Hematopoietic multipotent progenitor cell treated with erythropoietin and hydrocortisone succinate and interleukin-3 and kit ligand, for 15 days (in vitro differentiated cells): Measurements from ENCODE around the gene CEP126.

Experiments
- DNase-seq: peaks from one replicate; pipeline ENCODE4 v3.0.0-alpha.2; 2015; ENCODE audit warnings: low spot score

CEP126 gene, protein sequence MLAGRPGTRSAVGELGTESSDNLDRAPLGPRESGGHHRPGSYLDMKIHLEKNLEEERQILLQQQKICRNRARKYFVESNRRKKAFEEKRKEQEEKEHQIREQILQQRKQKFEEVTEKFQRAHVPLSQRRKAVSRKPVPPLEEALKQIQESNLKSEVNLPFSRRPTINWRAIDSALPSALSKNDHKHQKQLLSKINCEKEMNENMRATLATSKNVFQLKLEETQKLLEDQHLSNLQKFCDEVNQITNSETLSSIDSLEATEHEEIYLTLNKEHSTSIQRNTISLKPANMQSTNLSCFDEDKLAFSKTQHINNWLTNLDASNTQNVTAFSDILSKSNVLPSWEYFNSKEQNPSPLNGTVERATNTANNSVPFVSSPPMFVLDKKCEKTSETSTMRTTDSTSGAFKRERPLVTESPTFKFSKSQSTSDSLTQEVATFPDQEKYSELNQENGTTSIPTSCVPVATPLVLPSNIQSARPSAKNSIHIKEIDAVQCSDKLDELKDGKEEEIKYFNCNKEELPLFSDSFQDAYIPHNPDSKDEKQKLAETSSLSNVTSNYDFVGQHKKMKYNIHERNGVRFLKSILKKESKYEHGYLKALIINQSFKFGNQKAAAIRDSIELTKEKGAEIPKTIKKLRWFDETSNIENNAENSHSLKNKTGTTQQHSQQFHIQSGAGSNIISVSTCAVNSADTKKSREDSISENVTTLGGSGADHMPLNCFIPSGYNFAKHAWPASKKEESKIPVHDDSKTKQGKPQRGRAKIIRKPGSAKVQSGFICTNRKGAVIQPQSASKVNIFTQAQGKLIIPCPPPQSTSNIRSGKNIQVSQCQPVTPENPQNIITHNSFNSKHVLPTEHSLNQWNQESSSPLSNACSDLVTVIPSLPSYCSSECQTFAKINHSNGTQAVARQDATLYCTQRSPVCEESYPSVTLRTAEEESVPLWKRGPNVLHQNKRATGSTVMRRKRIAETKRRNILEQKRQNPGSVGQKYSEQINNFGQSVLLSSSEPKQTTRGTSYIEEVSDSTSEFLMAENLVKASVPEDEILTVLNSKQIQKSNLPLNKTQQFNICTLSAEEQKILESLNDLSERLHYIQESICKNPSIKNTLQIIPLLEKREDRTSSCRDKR

DNA sequence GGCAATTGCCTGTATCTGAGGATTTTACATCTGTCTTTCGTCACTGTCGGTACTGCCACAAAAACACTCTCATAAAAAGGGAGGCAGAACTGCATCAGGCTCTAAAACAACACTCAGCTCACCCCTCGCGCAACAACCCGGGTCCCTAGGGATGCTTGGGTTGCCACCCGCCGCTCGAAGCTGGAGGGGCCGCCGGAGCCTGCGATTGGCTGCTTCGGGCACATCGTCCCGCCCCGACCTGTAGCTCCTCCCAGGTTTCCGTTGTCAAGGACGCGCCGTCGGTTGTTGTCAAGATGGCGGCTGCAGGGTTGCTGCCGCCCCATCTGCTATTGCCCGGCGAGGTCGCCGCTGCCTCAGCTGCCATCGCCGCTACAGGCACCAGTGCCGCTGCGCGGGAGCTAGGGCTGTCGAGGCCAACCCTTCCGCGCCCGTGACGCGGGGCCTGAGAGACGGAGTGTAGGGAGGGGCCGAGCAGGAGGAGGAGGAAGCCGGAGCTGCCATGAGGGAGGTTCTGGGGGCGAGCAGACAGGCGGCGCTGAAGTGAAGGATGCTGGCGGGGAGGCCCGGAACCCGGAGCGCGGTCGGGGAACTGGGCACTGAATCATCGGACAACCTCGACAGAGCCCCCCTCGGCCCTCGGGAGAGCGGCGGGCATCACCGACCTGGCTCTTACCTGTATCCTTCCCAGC, at the start of gene CEP126:
Gene CEP126 (plus strand): TSS at position 273 of the 689 bp plus-strand sequence. CDS start 275 bp downstream, at position 548.
- DNase-seq, result peak; percentile 74

DNA sequence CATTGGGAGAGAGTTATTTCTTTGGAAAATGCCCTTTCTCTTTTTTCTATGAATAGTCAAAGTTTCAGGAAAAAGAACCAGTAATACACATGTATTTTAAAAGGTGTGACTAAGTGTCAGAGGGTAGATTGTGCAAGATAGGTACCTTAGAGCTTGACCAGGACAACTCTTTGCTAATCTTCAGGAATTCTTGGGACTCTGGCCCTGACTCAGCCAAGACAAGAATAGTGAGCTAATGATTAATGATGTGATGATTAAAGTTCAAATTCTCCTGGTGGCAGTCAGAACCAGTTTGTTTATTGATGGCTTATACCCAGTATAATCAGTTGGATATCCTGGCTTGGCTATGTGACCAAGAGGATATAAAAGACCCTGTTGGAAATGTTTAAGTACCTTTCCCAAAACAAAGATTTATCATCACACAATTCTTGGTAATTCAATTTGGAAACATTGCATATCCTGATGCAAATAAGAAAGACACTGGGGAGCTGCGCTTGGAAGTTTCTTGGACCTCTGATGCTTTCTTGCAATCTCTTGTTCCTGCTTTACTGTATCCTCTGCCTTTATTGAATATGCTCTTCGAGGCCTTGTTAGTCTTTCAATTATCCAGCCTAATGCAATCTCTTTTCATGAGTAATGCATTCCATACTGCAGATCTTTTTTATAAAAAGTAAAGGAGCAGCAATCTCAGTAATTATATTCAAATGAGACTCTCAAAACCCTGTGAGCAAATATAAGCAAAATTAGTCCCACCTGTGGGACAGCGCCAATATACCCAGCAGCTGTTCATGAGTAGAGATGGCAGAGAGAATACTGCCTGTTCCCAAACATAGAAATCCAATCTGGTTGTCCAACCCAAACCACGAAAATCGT, 48.0 kb upstream of the CEP126 start:
- DNase-seq, result no peak

DNA sequence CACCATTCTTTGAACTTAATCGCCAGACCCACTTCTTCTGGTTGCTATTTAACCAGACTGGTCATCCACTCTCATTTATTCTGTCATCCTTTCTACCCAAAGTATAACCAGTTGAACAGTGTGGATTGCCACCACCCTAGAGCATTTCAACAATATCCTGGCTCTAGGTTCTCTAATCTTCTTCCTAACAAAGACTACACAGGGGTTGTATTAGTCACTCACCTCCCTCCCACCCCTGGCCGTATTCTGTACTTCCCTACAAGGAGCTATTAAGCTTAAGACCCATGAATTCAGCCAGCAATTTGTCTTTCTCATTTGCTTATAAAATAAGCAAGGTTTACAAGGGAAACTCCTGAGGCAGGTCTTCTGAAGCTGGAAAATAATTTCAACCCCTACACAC, 46.9 kb upstream of the CEP126 start:
- no peak for DNase-seq

DNA sequence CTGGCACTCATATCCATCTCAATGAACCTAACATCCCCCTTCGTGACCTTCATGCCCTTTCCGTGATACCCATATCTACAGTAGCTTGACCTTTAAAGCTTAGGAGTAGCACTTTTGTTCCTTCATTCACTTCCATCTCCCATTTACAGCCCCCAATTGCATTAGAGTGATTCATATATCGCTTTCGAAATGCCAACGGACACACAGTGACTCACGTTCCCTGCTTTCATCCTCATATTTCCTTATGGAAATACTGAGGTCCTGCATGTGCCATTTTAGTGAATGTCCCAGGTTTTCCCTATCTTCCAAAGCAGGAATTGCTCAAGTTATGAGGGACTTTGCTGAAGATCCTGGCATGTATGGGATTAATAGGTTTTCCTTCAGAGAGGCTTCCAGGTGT, 44.3 kb upstream of the CEP126 start:
- DNase-seq, result no peak

DNA sequence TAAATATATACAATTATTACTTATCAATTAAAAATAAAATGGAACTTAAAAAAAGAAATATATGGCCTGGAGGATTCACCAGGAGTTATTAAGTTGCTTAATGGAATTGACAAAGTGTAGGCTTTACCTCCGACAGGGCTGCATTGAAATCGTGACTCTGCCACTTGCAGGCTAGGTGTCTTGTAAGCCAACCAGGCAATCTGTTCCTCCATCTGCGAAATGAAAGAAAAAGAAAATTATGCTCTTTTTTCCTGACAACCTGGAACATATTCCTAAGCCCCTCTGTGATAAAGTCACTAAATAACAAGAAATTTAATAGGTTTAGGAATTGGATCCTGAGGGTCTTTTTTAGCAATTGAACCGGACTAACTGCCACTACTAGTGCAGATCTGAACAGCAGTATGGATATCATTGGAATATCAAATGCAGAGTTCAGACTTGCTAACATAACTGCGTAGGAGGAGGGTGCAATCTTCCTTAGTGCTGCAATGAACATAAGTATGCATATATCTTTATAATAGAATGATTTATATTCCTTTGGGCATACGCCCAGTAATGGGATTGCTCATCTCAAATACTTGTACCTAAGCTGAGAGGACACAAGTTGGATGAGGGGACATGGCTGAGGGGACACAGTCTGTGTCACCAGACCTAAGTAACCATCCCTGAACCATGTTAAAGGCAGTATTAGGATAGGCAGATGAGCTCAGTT, 42.5 kb upstream of the CEP126 start:
- no peak for DNase-seq

DNA sequence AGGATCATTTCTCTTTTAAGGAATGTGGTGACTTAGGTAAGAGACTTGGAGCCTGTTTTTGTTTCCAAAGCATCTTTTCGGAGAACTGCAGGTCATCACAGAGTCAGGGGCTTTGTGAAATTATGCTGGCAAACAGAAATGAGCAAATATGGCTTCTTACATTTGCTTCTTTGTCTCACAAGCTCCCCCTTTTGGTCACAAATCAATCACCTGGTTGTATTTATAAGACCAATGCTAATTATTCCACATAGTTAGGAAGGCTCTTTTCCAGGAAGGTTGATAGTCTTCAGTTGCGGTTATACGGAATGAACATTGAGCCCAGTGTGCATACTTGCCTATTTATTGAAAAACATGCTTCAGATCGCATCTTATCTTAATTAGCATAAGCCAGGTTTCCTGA, 34.6 kb upstream of the CEP126 start:
- DNase-seq, result peak; percentile 2

DNA sequence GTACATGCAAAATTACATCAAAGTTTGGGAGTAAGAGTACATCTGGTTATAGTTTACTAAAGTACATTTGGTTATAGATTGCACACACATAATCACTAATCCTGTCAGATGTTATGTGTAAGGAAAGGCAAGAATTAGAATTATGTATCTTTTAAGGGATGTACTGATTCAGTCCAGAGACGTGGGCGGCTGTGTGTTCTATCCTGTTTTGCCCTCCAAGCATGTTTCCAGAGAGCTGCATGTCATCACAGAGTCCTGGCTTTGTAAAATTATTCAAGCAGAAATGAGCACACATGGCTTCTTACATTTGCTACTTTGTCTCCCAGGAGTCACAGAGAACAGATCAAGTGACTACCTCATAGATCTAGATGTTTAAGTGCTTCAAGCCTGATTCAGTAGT, 33.2 kb upstream of the CEP126 start:
- no peak for DNase-seq

DNA sequence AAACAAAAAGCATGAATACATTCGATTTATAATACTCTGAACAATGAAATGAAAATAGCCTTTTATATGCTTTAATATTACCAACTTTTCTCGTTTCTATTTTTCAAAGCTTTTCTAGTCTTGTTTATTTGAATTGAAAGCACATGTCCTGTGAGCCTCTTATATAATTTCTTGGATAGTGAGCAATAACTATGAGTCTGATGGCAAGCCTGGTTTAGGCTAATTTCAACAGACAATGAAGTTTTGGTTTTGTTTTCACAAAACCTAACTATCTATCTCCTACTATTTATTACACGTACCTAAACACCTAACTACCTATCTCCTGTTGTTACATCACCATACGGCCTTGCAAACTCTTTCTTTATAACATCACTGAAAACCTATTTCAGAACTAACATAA, 29.2 kb upstream of the CEP126 start:
- no peak for DNase-seq

DNA sequence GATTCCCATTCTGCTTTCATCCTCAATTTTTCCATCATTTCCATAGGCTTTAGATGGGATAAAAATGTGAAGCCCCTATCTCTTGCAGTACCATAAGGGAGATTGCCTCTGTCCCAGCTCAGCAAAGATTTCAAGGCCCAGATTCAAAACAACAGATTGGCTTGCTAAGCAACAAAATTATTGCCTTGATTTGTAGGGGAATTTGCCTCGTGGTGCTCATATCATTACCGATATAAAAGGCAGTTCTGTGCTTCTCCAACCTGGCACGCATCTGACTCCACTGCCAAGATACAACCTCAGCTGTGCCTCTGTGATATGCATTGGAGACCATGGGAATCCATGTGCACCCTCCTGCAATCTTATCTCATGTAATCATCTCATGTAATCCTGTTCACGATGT, 25.0 kb upstream of the CEP126 start:
- DNase-seq, result no peak

DNA sequence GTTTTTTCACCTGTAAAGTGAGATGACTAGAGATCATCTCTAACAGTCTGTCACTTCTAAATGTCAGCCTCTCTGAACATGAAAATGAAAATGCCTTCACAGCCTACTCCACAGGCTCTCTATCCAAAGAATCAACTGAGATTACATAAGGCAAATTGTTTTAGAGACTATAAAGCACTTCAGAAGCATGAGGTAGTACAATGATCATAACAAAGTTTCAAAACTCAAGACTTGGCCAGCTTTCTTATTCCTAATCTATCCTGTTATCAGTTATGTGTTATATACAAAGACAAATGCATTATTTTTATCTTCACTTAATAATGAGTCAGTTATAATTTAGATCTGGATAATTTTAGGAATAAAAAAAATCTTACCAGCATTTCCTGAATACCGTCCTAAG, 20.3 kb upstream of the CEP126 start:
- no peak for DNase-seq

DNA sequence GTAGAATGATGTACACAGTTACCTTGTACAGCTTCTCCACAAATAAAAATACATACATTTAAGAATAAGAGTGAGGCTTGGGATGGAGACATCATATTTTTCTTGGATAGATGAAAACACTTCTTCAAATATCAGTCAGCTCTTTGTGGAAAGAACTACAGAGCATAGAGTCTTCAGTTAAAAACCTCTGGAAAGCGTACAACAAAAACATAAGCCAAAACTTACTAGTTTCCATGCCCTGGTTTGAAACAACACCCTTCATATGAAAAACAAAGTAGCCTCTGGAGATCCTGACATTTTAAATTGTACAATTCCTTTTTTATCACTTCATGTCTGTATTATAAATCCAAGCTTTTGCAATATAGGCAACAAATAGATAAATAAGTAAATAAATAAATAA, 7.0 kb upstream of the CEP126 start:
- no peak for DNase-seq

DNA sequence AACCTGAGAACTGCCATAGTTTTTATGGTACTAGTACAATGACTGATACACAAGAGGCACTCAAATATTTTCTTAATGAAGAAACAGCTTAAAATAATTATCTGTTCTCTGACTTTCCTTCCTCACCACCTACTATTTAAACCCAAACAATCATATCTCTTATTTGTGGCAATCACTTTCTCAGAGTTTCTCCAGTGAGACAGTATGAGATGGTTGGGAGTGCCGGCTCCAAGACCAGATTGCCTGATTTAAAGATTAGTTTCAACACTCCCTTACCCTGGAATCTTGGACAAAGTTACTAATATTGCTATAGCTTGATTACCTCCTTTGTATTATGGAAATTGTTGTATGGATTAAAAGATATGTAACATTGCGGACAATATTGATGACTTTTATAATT, 5.7 kb upstream of the CEP126 start:
- no peak for DNase-seq

DNA sequence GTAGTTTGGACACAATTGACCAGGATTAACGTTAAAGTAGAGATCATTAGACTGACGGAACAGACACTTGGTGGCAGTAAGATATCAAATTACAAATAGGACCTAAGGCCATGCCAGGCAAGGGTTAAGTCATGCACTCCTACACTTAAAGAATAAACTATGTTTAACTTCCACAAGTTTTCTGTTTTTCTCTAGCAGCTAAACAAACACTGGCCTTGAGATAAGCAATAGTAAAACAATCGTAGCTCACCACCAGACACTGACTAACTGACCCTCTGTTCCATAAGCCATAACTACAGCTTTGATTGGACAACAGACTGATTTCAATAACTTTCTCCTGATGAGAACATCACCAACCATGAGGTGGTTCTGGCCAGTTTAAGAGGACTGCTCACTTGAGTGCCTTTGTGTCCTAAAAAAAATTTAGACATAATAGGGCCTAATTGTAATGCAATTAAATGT, 2.0 kb upstream of the CEP126 start:
- DNase-seq, result no peak

DNA sequence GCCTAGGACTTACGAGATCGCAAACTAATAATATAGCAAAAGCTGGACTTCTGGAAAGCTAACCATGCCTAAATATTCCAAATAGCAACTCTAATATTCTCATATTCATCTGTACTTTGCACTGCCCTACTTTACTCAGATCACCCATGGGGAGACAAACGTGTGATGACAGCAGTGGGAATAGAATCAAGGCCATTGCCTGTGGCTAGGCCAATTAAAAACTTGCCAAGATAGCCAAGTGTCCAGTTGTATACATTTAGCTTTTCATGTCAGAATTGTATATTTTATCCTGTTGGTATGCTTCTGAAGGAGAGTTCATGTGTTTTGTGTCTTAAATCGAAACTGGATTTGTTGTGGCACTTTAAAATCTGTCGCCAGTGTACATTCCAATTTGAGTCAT, 1.2 kb upstream of the CEP126 start:
- no peak for DNase-seq

DNA sequence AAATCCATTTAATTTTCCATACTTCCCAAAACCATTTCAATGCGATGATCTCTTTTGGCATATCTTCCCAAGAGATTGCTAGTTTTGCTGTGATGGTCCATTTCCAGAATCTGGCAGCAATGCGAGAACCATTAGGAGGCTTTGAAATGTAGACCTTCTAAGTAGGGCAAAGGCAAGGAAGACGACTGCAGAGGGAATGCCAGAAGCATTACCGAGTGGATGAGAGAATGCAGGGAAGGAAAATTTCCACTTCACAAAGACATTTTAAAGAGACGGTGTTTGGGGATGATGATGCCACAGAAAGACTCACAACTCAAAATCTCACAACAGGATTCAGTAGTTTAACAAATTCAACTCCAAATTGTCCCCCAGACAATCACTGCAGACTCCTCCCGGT, 471 bp upstream of the CEP126 start:
- no peak for DNase-seq

DNA sequence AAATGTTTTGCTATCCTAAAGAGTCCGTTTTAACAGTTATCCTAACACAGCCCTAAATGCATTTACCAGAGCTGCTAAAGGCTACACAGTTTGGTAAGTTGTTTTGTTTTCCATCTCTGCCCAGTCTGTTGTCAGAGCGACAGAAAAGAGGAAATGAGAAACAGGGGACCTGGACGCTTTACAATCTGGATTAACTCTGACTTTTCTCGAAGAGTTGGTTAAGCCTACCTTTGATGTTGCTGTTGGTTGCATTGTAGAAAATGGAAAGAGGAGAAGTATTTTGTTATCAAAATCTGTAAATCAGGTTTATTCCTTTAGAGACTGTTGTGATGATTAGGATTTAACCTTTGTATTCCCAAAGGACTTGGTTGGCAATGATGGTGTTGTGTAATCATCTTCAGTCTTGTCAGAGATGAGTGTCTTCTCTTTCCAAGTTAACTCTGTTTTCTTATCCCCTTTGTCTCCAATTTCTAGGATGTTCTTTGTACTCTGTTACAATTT, 1.0 kb downstream of the CEP126 start:
- DNase-seq, result no peak

DNA sequence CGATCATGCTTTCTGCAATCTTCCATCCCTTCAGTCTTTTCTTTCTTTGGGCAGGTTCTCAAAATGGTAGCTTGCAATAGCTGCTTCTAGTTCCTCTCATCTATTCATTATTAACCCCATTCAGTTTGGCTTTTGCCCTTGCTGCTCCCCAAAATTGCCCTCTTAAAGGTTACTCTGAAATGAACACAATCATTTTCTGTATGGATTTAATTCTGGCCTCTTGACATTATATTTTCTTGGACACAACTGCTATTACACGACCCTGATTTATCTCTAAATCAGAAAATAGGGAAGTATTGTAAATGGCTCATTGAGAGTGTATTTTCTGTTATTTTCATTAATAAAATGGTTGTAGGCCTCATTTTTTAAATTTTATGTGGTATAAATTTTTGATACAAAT, 1.6 kb downstream of the CEP126 start, which contains the start of gene ANGPTL5:
Gene ANGPTL5 (minus strand): TSS at position 101 of the 400 bp plus-strand sequence. CDS start 8,613 bp downstream, outside the sequence.
- no peak for DNase-seq

DNA sequence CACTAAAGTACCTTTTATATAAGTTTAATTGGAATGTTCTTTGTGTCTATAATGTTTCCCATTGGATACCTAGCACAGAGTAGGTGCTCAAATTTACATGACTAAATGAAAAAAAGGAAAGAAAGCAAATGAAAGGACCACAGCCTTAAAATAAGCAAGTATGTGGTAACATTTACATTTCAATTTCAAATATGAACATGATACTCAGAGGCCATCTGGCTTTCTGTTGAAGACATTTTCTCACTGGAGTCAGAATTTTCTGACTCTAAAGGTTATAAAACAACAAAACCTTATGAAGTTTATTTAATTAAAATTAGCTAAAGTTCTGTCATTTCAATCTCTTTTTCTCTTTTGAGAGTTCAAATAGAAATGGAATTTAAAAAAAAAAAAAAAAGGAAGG, 2.4 kb downstream of the CEP126 start:
- DNase-seq, result no peak

DNA sequence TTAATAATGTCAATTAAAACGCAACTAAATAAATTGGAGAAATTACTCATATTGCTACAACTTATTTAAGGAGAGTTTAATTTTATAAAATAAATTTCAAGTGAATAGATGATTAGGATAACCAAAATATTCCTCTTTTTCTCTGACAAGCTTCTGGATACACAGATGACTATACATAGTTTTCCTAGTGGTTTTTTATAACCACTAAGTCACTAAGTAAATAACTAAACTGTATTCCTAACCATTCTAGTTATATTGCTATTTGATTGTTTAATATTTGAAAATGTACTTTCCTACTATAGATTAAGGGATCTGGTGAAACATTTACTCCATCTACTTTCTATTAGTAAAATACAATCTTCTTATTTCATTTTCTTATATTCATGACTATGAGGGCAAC, 6.2 kb downstream of the CEP126 start:
- no peak for DNase-seq

DNA sequence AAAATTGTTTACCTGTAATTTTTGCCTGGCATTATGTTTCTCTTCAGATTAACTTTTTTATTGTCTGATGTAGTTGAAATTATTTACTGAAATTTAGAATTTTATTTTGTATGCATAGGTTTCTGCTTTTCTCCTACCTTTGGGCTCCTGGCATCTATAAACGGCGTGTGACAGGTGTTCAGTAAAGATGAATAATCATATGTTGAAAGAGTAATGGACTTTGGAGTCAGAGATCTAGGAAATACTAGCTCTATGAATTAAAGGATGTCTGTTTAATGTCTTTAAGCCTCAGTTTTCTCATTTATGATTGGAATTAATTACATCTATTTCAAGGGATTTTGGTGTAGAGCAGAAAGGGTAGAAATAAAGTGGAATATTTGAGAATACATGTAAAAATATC, 8.7 kb downstream of the CEP126 start:
- DNase-seq, result no peak
